ENCODE measurements around the gene OBSCN. TPM values are rescaled to one million over a fixed set of nuclear protein-coding genes. Genes with fewer than 3 reads are reported as not detected.

OBSCN gene
- total RNA-seq, 2 experiments from 2014 or later: 80.8 to 82.2 TPM

DNA sequence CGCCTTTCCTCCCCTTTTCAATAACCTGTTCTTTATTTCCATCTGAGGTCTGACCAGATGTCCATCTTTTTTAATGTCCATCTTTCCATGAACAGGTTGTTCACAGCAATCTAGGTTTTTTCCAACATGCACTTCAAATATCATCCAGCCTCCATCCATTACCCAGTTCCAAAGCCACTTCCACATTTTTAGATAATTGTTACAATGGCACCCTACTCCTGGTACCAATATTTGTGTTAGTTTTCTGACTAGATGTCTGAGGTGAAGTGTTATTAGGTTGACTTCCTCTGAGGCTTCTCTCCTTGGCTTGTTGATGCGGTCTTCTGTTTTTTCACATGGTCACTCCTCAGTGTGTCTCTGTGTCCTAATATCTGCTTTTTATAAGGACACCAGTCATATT is 89.4 kb downstream of the OBSCN start:
- H3K27ac ChIP-seq (ENCODE audit: low read depth in 1 of 2, low read length in 2 of 2): no peak overlapping the region
- no peaks in the 10 kb centered on the region for H3K4me1 ChIP-seq (ENCODE audit: insufficient read depth, low read length)
- no peak for ATAC-seq (ENCODE audit: poor library complexity)
- Mint-ChIP-seq H3K4me3 (no peak overlapping the region), H3K27me3 (no peaks in the 10 kb centered on the region), H3K36me3 (ENCODE audit: low read depth) (peaks cover 93% of the 10 kb centered on the region), H3K27ac (no peak overlapping the region), H3K9me3 (peaks cover 5% of the 10 kb centered on the region), H3K4me1 (ENCODE audit: low read depth) (no peaks in the 10 kb centered on the region)
- intact Hi-C loops (cut with DNase I, micrococcal nuclease): no loop called here
- H3K4me3 ChIP-seq (ENCODE audit: low read length): no peak overlapping the region
- no peaks in the 10 kb centered on the region for H3K27me3 ChIP-seq (ENCODE audit: control insufficient read depth in 1 of 2, insufficient read depth in 2 of 2, low read length in 2 of 2)
- CTCF ChIA-PET: no interaction called here
- peaks cover 13 to 18% of the 10 kb centered on the region in 2 experiments for H3K9me3 ChIP-seq (ENCODE audit: control insufficient read depth in 1 of 2, insufficient read depth in 1 of 2, low read length in 2 of 2)
- POLR2A ChIA-PET: no interaction called here
- no peak for DNase-seq
- TF ChIP-seq CTCF (IDR thresholded peaks at IDR 0.05): no peak
- peaks cover 9% of the 10 kb centered on the region for H3K36me3 ChIP-seq (ENCODE audit: insufficient read depth, low read length)

- ATAC-seq (ENCODE audit: poor library complexity): no peak
- H3K4me1 Mint-ChIP-seq (ENCODE audit: low read depth): no peaks in the 10 kb centered on the region
- peaks cover 9% of the 10 kb centered on the region for H3K36me3 ChIP-seq (ENCODE audit: insufficient read depth, low read length)
- ChIA-PET CTCF (no interaction called here), POLR2A (no interaction called here)
- DNase-seq: no peak
- no peaks in the 10 kb centered on the region for H3K27me3 Mint-ChIP-seq
- H3K27ac Mint-ChIP-seq: no peak overlapping the region
- no peak overlapping the region for H3K27ac ChIP-seq (ENCODE audit: low read depth in 1 of 2, low read length in 2 of 2)
- peaks cover 17 to 24% of the 10 kb centered on the region in 2 experiments for H3K9me3 ChIP-seq (ENCODE audit: control insufficient read depth in 1 of 2, insufficient read depth in 1 of 2, low read length in 2 of 2)
- H3K36me3 Mint-ChIP-seq (ENCODE audit: low read depth): peaks cover 96% of the 10 kb centered on the region
- H3K4me3 ChIP-seq (ENCODE audit: low read length): no peak overlapping the region
- no peaks in the 10 kb centered on the region for H3K27me3 ChIP-seq (ENCODE audit: control insufficient read depth in 1 of 2, insufficient read depth in 2 of 2, low read length in 2 of 2)
- no peak overlapping the region for H3K4me3 Mint-ChIP-seq
- no peaks in the 10 kb centered on the region for H3K4me1 ChIP-seq (ENCODE audit: insufficient read depth, low read length)
- no peak for TF ChIP-seq CTCF (IDR thresholded peaks at IDR 0.05)
- intact Hi-C loops (cut with DNase I, micrococcal nuclease): no loop called here
- peaks cover 11% of the 10 kb centered on the region for H3K9me3 Mint-ChIP-seq
Measured at GRCh38 chr1:228297822-228298221, 90.0 kb downstream of the OBSCN start.

- intact Hi-C loops (cut with DNase I, micrococcal nuclease): no loop called here
- H3K36me3 ChIP-seq (ENCODE audit: insufficient read depth, low read length): peaks cover 9% of the 10 kb centered on the region
- ATAC-seq (ENCODE audit: poor library complexity) (no peak), DNase-seq (no peak)
- H3K4me3 ChIP-seq (ENCODE audit: low read length): no peak overlapping the region
- H3K27ac ChIP-seq (ENCODE audit: low read depth in 1 of 2, low read length in 2 of 2): no peak overlapping the region
- H3K4me1 ChIP-seq (ENCODE audit: insufficient read depth, low read length): no peaks in the 10 kb centered on the region
- H3K36me3 Mint-ChIP-seq (ENCODE audit: low read depth): peaks cover 97% of the 10 kb centered on the region
- H3K4me1 Mint-ChIP-seq (ENCODE audit: low read depth): no peaks in the 10 kb centered on the region
- no peak overlapping the region for H3K27ac Mint-ChIP-seq
- no peaks in the 10 kb centered on the region for H3K27me3 Mint-ChIP-seq
- TF ChIP-seq CTCF (IDR thresholded peaks at IDR 0.05): no peak
- POLR2A ChIA-PET: no interaction called here
- peaks cover 23 to 29% of the 10 kb centered on the region in 2 experiments for H3K9me3 ChIP-seq (ENCODE audit: control insufficient read depth in 1 of 2, insufficient read depth in 1 of 2, low read length in 2 of 2)
- H3K4me3 Mint-ChIP-seq: no peak overlapping the region
- peaks cover 13% of the 10 kb centered on the region for H3K9me3 Mint-ChIP-seq
- no peaks in the 10 kb centered on the region for H3K27me3 ChIP-seq (ENCODE audit: control insufficient read depth in 1 of 2, insufficient read depth in 2 of 2, low read length in 2 of 2)
- CTCF ChIA-PET: no interaction called here
Measured at GRCh38 chr1:228298471-228298870, 90.6 kb downstream of the OBSCN start.
